HG02943 (cell line): Measurements from ENCODE around the gene ANGPT4.
"Not testable (repeated sequence)": the region's sequence is repeated elsewhere in the genome, so short reads cannot be mapped to it uniquely, and the experiment has no call there.

ENCODE experiments used
- ATAC-seq: cut with Tn5 transposase; IDR thresholded peaks from one replicate; pipeline ENCODE4 v1.9.1; 2021; ENCODE audit warnings: mild to moderate bottlenecking, low read depth, moderate library complexity; ENCODE audit not compliant: unreplicated experiment

The ANGPT4 gene

GRCh38 chr20:879626-880025, 36.5 kb downstream of the ANGPT4 start:
- ATAC-seq = no peak

- ATAC-seq = no peak
These were observed 37.4 kb downstream of the ANGPT4 start for GRCh38 chr20:878511-879307.

- ATAC-seq = no peak
These were observed 38.3 kb downstream of the ANGPT4 start for GRCh38 chr20:877814-878213.

- no peak for ATAC-seq
These were observed 41.0 kb downstream of the ANGPT4 start for GRCh38 chr20:875115-875514.

- no peak for ATAC-seq
These were observed 42.1 kb downstream of the ANGPT4 start for GRCh38 chr20:873875-874607.

GRCh38 chr20:872855-873520, 43.1 kb downstream of the ANGPT4 start:
- no peak for ATAC-seq

- ATAC-seq = no peak
These were observed 44.2 kb downstream of the ANGPT4 start for GRCh38 chr20:871948-872347.

- ATAC-seq = no peak
These were observed 44.7 kb downstream of the ANGPT4 start for GRCh38 chr20:871436-871835.

- no peak for ATAC-seq
These were observed 45.4 kb downstream of the ANGPT4 start for GRCh38 chr20:870758-871157.

- ATAC-seq = no peak
These were observed 46.5 kb downstream of the ANGPT4 start for GRCh38 chr20:869606-870005.

- no peak for ATAC-seq
These were observed 47.9 kb downstream of the ANGPT4 start for GRCh38 chr20:868279-868678.

- ATAC-seq = no peak
These were observed 50.7 kb downstream of the ANGPT4 start for GRCh38 chr20:865440-865839.

GRCh38 chr20:860891-861290, 55.2 kb downstream of the ANGPT4 start:
- no peak for ATAC-seq

GRCh38 chr20:859751-860231, 56.3 kb downstream of the ANGPT4 start:
- no peak for ATAC-seq

GRCh38 chr20:858011-858410, 58.1 kb downstream of the ANGPT4 start:
- ATAC-seq = no peak

GRCh38 chr20:856361-856775, 59.8 kb downstream of the ANGPT4 start:
- no peak for ATAC-seq

GRCh38 chr20:855466-856360, 60.4 kb downstream of the ANGPT4 start:
- no peak for ATAC-seq

- no peak for ATAC-seq
These were observed 61.5 kb downstream of the ANGPT4 start for GRCh38 chr20:854601-855000.

- ATAC-seq = no peak
These were observed 62.6 kb downstream of the ANGPT4 start for GRCh38 chr20:853406-853996.

- not testable (repeated sequence) for ATAC-seq
These were observed 67.4 kb downstream of the ANGPT4 start for GRCh38 chr20:848731-849130.
